GM21825 (cell line): ENCODE measurements around the gene RAET1L.
"Not testable (repeated sequence)": the region's sequence is repeated elsewhere in the genome, so short reads cannot be mapped to it uniquely, and the experiment has no call there.

Source experiments
- ATAC-seq: cut with Tn5 transposase; IDR thresholded peaks from one replicate; pipeline ENCODE4 v1.9.1; 2021; ENCODE audit warnings: mild to moderate bottlenecking, moderate library complexity; ENCODE audit not compliant: unreplicated experiment

The RAET1L gene

DNA sequence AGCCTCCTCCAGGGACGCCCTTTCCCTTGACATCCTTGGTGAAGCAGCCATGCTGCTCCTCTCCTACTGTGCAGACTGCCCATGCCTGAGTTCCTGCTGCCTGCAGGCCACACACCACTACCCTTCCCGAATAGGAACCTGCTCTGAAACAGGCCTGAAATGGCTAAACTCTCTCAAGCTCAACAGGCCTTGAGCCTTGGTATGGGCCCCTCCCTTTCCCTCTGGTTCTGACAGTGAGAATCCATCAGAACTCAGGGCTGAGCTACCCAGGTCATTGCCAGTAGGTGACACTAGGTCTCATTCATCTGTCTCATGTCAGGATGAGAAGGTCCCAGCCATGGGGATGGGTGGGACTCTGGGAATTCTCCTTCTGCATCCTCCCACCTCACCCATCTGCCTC is 25.7 kb downstream of the RAET1L start:
- no peak for ATAC-seq

DNA sequence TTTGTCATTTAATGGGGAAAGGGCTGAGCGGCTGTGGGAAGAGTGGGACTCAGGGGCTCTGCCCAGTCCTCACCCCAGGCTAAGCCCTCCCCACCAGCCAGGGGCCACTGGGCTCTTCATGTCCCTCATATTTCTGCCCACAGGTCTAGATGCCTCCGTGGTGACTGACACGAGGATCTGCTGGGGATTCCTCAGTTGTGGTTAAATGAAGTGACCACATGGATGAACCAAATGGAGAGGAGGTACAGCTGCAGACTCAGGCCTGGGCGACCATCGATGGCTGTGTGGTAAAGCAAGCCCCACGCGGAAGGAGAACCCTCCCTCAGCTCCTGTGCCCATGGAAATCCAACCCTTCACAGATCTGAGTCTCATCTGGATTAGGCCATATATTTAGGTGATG is 29.4 kb downstream of the RAET1L start:
- no peak for ATAC-seq

DNA sequence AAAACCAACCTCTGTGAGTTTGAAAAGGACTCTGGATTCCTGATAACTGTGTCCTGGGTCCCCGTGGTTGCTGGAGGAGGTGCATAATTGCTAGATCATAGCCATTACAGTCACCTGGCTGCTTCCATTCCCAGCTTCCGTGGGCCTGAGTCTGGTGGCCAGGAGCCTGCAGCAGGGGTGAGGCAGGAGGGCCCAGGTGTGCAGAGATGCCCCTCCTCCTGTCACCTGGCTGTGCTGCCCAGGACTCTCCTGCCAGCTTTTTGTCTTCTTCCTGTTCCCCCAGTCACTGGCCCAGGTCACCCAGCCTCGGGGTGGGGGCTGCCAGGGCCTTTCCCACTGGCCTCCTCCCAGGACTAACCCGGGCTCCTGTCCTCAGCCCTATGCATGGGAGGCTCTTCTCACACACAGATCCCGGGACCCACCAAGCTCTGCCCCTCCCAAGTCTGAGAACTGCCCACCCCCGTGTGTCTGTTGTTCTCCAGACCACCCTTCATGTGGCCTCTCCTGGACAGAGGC is 30.0 kb downstream of the RAET1L start:
- ATAC-seq, result no peak

DNA sequence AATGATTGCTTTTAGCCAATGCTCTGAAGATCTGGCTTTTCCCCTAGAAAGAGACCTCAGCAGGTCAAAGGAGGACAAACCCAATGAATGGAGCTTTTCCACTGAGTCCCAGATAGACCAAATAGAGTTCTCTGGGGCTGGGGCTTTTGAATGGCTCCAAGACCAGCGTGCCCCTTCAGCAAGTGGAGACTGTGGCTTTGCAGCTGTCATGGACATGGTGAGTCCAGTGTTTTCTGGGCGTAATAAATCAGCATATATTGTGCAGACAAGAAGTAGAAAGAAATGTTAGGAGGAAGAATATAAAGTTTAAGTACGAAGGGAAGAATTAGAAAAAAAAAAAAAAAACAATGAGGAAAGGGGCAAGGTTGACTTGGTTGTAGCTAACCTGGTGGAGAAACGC is 33.5 kb downstream of the RAET1L start:
- no peak for ATAC-seq

DNA sequence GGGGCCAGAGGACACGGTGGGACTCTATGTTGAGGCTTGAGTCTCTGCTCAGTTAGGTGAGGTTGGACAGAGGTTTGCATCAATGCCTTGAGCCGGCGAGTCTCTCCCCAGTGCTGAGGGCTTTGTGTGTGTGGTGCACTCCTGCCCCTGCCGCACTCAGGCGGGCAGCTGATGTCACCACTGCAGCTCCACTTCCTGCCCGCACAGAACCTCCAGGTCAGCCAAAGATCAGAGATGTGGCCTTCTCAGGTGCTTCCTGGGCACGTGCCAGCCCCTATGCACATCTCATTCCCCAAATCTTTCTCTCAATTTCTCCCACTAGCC is 33.9 kb downstream of the RAET1L start:
- ATAC-seq, result not testable (repeated sequence)

DNA sequence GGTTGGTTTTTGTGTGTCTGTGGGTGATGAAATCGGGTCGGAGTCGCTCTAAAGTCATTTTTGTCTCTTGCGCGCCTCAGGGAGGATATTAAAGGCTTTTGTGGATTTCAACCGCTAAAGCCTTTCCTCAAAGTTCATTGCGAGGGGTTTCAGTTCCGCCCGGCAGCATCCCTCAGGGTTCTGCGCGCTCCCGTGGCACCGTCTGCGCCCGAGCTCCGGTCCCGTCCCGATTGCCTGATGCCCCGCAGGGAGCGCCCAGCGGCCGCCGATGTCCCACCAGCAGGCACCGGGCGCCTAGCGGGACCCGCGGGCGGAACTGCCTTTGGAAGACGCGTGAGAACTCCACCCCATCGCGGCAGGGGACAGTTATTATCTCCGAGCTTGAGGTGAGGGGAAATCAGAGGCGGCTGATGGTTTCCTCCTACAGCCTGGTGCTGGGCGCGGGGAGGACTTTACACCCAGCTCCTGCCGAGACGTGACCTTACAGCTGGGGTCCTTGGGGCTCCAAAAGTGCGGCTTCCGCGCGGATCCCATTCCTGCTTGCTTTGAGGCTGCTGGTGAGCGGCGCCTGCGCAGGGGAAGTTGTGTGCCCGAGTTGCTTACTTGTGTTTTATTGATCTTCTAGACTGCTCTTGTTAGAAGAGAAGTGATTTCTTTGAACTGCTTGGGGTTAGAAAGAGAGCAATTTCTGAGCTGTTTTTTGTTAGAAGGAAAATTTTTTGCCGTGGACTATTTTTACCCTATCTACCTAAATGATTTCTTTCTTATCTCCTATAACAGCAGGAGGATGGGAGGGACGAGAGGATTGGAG is 34.5 kb downstream of the RAET1L start:
- no peak for ATAC-seq

DNA sequence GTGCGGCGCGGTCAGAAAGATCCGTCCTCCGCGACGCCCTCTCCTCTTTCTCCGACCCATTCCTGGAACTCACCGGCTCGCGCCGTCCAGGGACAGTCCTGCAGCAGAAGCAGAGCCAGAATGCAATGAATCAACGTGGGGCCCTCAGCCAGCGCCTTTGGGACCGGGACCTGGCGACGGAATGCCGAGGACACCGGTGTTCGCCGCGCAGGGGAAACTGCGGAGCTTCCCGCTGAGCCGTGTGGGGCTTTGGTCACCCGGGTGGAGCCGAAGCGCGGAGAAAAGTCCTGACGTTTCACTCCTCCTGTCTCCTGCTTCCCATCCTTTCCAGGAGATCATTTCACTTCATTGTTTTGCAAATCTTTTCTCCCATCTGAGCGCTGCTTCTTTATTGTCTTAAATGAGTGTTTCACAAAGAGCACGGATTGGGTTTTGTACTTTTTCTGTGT is 35.1 kb downstream of the RAET1L start:
- ATAC-seq, result no peak

DNA sequence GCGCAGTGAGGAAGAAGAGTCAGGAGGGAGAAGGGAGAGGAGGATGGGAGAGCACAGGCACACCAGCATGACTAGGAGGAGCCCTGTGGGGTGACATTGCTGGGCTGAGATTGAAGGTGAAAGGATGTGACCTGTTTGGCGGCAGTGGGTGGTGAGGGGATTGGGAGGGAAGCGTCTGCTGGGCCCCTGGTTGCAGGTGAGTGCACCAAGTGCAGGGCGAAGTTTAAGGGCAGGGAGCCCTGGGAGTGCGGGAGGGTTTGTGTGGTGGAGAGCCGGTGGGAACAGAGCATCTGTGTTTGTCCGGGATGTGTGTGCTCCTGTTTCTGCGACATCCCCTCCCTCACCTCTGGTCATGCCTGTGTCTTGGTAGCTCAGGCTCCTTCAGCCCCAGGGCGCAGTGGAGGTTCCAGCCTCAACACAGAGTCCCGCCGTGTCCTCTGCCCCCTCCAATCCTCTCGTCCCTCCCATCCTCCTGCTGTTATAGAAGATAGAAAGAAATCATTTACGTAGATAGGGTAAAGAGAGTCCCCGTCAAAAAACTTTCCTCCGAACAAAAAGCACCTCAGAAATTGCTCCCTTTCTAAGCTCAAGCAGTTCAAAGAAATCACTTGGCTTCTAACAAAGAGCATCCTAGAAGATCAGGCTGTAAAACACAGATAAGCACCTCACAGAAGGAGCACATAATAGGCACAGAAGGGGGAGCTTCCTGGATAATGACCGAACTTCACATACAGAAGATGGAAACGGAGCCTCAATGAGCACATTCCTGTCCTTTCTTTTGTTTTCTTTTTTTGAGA is 36.6 kb downstream of the RAET1L start:
- no peak for ATAC-seq

DNA sequence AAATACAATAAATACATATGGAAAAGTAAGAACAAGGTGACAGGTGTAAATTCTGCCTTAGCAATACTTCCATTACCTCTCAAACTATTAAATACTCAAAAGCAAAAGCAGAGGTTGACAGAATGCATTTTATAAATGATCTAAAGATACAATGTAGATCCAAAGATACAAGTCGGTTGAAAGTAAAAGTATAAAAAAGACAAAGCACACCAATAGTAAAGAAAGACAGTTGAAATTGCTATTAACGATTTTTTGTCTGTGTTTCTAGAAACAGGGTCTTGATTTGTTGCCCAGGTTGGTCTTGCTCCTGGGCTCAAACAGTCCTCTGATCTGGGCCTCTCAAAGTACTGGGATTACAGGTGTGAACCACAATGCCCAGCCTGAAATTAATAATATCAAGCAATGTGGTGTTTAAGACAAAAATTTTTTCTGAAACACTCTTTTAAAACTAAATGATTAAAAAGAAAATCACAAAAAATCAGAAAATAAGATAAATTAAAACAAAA is 37.7 kb downstream of the RAET1L start:
- no peak for ATAC-seq

DNA sequence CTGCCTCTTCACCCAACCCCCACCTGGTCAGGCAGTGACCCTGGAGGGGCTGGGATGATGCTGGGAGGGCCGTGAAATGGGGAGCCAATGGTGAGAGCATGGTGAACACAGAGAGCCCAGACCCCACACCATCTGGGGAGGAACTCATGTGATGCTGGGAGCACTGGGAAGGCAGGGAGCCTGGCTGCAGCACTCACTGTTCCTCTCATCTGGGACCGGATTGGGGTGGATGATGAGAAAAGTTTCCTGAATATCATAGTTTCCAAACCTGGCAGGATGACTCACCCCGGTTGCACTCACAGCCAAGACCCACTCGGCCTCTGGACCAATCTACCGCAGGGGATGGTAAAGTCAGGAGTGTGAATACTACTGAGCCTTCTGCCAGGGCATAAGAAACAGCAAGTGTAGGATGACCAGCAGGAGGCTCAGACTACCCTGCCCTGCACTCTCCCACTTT is 39.8 kb downstream of the RAET1L start:
- no peak for ATAC-seq

DNA sequence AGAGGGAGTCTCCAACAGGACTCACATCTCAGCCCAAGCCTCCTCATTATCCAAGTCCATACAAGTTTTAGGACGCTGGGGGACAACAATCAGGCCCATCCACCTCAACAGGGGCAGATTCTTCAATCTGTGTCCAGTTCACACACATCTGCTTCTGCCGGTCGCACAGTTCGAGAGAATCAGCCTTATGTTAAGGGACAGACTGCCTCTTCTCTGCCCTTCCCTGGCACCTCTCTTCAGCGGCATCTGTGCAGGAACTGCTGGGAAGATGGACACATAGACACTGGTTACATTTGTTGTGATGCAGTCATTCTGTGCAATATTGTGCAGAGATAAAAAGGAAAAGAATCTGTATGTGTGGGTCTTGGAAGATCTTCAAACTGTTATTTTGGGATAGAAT is 40.6 kb downstream of the RAET1L start:
- ATAC-seq, result no peak

DNA sequence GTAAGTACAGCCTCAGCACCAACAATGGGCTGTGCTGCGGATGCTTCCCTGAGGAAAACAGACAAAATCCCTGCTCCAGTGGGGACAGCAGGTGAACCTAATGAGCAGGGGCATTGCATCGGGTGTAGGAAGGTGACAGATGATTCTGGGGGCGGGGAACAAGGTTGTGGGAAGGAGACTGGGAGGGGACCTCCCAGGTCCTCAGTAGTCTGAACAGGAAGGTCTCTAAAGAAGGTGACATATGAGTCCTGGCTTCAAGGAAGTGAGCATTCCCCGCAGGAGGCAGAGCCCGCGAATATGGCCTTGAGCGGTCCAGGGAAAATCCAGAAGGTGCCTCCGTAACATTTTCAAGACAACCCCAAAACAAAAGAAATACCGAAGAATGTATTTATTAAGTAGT is 42.2 kb downstream of the RAET1L start:
- ATAC-seq, result no peak

DNA sequence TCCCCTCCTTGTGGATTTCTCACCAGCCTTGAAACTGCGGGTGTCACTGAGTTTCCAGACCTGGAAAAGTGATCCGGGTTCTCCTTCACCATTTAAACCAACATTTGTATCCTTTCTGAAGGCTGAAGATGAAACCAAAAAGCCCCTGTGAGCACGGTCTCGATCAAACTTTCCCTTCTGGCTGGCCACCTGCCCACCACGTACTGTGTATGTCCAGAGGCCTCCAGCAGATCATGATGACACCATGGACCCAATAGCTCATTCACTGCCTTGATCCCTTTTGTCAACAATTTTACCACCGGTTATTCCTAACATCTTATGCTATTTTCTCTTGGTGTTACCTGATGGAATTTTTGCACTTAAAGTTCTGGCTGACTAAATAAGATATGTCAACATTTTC is 46.0 kb downstream of the RAET1L start:
- no peak for ATAC-seq

DNA sequence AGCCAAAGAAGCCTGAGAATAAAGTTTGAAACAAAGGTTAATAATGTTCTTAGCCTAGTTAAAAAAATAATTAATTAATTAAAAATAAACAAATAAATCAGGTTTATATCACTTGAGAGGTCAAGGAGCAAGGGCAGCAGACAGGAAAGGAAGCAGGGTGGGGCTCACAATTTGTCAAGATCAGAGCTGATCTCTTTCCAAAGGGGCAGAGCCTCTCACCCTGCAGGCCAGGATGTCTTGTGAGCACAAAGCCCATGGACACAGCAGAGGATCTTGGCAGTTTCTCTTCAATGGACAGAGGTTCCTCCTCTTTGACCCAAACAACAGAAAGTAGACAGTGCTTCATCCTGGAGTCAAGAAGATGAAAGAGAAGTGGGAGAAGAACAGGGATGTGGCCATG is 46.7 kb downstream of the RAET1L start:
- no peak for ATAC-seq

DNA sequence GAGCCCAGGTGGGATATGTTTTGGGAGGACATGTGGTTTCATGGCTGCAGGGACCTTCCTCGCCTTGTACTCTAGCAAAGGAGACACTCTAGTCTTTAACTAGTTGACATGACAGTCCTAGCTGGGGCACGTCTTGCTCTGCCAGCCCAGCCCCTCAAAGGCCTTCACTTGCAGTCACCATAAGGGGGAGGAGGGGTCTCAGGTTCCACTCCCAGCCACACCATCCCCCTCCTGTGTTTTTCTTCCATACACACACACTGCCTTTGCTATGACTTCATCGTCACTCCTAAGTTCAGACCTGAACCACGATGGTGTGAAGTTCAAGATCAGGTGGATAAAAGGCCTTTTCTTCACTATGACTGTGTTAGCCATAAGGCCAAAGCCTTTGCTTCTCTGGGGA is 48.1 kb downstream of the RAET1L start:
- no peak for ATAC-seq

DNA sequence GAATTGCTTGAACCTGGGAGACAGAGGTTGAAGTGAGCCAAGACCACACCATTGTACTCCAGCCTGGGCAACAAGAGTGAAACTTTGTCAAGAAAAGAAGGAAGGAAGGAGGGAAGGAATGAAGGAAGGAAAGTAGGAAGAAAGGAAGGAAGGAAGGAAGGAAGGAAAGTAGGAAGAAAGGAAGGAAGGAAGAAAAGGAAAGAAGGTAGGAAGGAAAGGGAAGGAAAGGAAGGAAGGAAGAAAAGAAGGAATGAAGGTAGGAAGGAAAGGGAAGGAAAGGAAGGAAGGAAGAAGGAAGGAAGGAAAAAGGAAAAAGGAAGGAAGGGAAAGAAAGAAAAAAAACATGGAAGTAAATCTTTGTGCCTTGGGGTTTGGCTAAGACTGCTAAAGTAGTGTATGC is 49.9 kb downstream of the RAET1L start:
- ATAC-seq, result no peak

DNA sequence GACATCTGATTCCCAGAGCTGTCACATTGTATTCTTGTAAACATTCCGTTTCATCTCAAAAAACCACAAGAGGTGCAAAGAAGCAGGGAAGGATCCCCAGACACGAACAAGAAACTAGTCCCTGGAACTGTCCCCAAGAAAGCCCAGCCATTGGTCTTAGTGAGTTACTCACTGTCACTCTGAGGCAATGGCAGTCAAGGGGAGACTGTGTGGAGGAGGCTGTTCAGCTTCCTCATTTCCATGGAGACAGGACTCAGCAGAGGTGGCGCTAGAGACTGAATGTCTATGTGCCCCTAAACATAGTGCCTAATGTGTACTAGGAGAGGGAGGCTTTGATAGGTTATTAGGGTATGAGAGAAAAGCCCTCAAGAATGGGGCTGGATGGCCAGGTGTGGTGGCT is 50.5 kb downstream of the RAET1L start:
- no peak for ATAC-seq

DNA sequence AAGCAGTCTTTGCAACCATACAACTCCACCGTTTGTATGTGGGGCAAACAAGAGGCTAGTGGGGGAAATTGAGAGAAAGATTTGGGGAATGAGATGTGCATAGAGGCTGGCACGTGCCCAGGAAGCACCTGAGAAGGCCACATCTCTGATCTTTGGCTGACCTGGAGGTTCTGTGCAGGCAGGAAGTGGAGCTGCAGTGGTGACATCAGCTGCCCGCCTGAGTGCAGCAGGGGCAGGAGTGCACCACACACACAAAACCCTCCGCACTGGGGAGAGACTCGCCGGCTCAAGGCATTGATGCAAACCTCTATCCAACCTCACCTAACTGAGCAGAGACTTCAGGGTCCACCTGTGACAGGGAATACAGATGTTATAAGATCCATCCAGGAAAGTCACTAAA is 50.9 kb downstream of the RAET1L start:
- not testable (repeated sequence) for ATAC-seq

DNA sequence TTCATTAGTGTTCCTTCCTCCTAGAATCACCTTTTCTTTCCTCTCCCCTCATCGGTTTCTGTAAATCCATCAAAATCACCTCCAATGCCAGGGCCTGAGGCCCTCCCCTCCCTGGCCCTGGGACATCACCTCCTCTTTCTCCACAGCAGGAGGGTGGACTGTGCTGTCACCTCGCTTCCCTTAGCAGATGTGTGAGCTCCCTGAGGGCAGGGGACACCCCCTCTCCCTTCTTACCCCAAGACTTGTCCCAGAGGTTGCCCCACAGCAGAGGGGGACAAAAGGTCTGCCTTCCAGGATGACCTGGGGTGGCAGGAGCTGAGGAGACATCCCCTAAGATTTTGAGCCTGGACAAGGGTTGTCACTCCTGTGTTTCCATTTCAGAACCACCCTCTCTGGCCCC is 55.7 kb downstream of the RAET1L start:
- ATAC-seq, result no peak

DNA sequence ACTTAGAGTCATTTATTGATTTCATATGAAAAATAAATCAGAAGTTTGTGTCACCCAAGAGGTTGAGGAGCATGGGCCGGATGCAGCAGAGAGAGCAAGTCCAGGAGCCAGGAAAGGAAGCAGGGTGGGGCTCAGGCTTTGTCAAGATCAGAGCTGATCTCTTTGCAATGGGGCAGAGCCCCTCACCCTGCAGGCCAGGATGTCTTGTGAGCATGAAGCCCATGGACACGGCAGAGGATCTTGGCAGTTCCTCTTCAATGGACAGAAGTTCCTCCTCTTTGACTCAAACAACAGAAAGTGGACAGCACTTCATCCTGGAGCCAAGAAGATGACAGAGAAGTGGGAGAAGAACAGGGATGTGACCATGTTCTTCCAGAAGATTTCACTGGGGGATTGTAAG is 56.4 kb downstream of the RAET1L start:
- ATAC-seq, result not testable (repeated sequence)
